Measurements from ENCODE around the gene ADSS2. TPM values are rescaled to one million over a fixed set of nuclear protein-coding genes. Genes with fewer than 3 reads are reported as not detected.
"Not testable (repeated sequence)": the region's sequence is repeated elsewhere in the genome, so short reads cannot be mapped to it uniquely, and the experiment has no call there.

ADSS2 gene
- total RNA-seq, 4 donors from 2014 or later, result 39.4 to 59.3 (median 47.0) TPM

- intact Hi-C loops (cut with DNase I; ENCODE audit: low total_unique reads), result no loop called here
- TF ChIP-seq CTCF (IDR thresholded peaks at IDR 0.05) (no peak), POLR2A (IDR thresholded peaks at IDR 0.05) (no peak)
- no peak overlapping the region for H3K4me3 ChIP-seq (ENCODE audit: low read depth, poor library complexity, severe bottlenecking)
- DNase-seq (ENCODE audit: low spot score in 2 of 2), result no peak
- WGBS, 2 donors, result 94% methylated on average over 4 of the region's 4 CpGs
Observed at GRCh38 chr1:244383278-244383884, 68.3 kb downstream of the ADSS2 start.

- WGBS, 2 donors, result 68 to 79% methylated on average over 7 of the region's 7 CpGs
Observed at GRCh38 chr1:244381878-244382565, 69.7 kb downstream of the ADSS2 start.

GRCh38 chr1:244376126-244376525, 75.6 kb downstream of the ADSS2 start:
- DNase-seq (ENCODE audit: low spot score in 2 of 2), result no peak
- TF ChIP-seq CTCF (IDR thresholded peaks at IDR 0.05) (no peak), POLR2A (IDR thresholded peaks at IDR 0.05) (no peak)
- 85% methylated on average over 6 of the region's 6 CpGs for WGBS, 2 donors
- intact Hi-C loops (cut with DNase I; ENCODE audit: low total_unique reads), result no loop called here
- no peak overlapping the region for H3K4me3 ChIP-seq (ENCODE audit: low read depth, poor library complexity, severe bottlenecking)

More at GRCh38 chr1:244381878-244382565, 69.7 kb downstream of the ADSS2 start:
- H3K4me3 ChIP-seq (ENCODE audit: low read depth, poor library complexity, severe bottlenecking), result no peak overlapping the region
- TF ChIP-seq POLR2A (IDR thresholded peaks at IDR 0.05) (no peak), CTCF (IDR thresholded peaks at IDR 0.05) (no peak)
- intact Hi-C loops (cut with DNase I; ENCODE audit: low total_unique reads), result no loop called here
- peak in 1 of 2 donors; percentile 5 for DNase-seq (ENCODE audit: low spot score in 2 of 2)

GRCh38 chr1:244375051-244375450, 76.7 kb downstream of the ADSS2 start:
- DNase-seq (ENCODE audit: low spot score in 2 of 2), result no peak
- TF ChIP-seq CTCF (IDR thresholded peaks at IDR 0.05) (no peak), POLR2A (IDR thresholded peaks at IDR 0.05) (no peak)
- intact Hi-C loops (cut with DNase I; ENCODE audit: low total_unique reads), result no loop called here
- no peak overlapping the region for H3K4me3 ChIP-seq (ENCODE audit: low read depth, poor library complexity, severe bottlenecking)
- 84 to 85% methylated on average over 7 of the region's 7 CpGs for WGBS, 2 donors

GRCh38 chr1:244374484-244374883, 77.2 kb downstream of the ADSS2 start:
- intact Hi-C loops (cut with DNase I; ENCODE audit: low total_unique reads); H3K4me3 ChIP-seq (ENCODE audit: low read depth, poor library complexity, severe bottlenecking); DNase-seq (ENCODE audit: low spot score in 2 of 2): not testable (repeated sequence)
- 93 to 97% methylated on average over 6 of the region's 6 CpGs for WGBS, 2 donors

GRCh38 chr1:244371242-244372141, 80.2 kb downstream of the ADSS2 start:
- DNase-seq (ENCODE audit: low spot score in 2 of 2), result peak in 1 of 2 donors; percentile 40
- intact Hi-C loops (cut with DNase I; ENCODE audit: low total_unique reads), result no loop called here

More at GRCh38 chr1:244371242-244372141, 80.2 kb downstream of the ADSS2 start:
- no peak overlapping the region for H3K4me3 ChIP-seq (ENCODE audit: low read depth, poor library complexity, severe bottlenecking)
- WGBS, 2 donors, result 46 to 64% methylated on average over 11 of the region's 11 CpGs
- TF ChIP-seq POLR2A (IDR thresholded peaks at IDR 0.05), result no peak
- no peak for TF ChIP-seq CTCF (IDR thresholded peaks at IDR 0.05)
